Lower lobe of right lung (tissue), 2 donors: ENCODE measurements around the gene PJA1. TPM values are rescaled to one million over a fixed set of nuclear protein-coding genes. Genes with fewer than 3 reads are reported as not detected.

Experiments used
- ATAC-seq, 2 donors: fragments of 200-7000 bp; cut with Tn5 transposase; one replicate each; pipeline ENCODE4 v1.9.1; 2020 to 2022; ENCODE audit warnings: mild to moderate bottlenecking in 2 of 2, moderate library complexity in 2 of 2
- DNase-seq: peaks from one replicate; pipeline ENCODE4 v3.0.0-alpha.2; 2020
- H3K27ac ChIP-seq: fragments of 200-600 bp; one replicate; pipeline ENCODE4 v1.8.0; 2022
- H3K27me3 ChIP-seq: fragments of 200-600 bp; one replicate; pipeline ENCODE4 v1.8.0; 2022; ENCODE audit warnings: low read depth
- H3K36me3 ChIP-seq: fragments of 200-600 bp; one replicate; pipeline ENCODE4 v1.8.0; 2022; ENCODE audit warnings: mild to moderate bottlenecking
- H3K4me1 ChIP-seq: fragments of 200-600 bp; one replicate; pipeline ENCODE4 v1.8.0; 2022
- H3K4me3 ChIP-seq: fragments of 200-600 bp; one replicate; pipeline ENCODE4 v1.8.0; 2022; ENCODE audit warnings: mild to moderate bottlenecking
- H3K9me3 ChIP-seq: fragments of 200-600 bp; one replicate; pipeline ENCODE4 v1.8.0; 2022
- intact Hi-C: fragments of 100-400 bp; cut with DNase I; formaldehyde crosslinking; loops from one replicate; pipeline ENCODE4 v1.11.0; 2022
- total RNA-seq: library from RNA; stranded (reverse); fragmentation: NEBNext Ultra II Directional; extraction: Animal tissue kit (Norgen Biotek cat#: 25700); gene quantifications from one replicate; pipeline ENCODE4 v1.2.1, GENCODE V29; 2021
- TF ChIP-seq, protein P1 (sequence below): fragments of 200-600 bp; IDR thresholded peaks from one replicate; pipeline ENCODE4 v1.8.0; 2022; ENCODE audit warnings: antibody characterized with exemption, mild to moderate bottlenecking
- donor health status: DM: no; HTN: yes; CAD: no; lungs with severe emphysema.

The PJA1 gene
- total RNA-seq, 1 donor from 2014 or later, result 21.9 TPM

DNA sequence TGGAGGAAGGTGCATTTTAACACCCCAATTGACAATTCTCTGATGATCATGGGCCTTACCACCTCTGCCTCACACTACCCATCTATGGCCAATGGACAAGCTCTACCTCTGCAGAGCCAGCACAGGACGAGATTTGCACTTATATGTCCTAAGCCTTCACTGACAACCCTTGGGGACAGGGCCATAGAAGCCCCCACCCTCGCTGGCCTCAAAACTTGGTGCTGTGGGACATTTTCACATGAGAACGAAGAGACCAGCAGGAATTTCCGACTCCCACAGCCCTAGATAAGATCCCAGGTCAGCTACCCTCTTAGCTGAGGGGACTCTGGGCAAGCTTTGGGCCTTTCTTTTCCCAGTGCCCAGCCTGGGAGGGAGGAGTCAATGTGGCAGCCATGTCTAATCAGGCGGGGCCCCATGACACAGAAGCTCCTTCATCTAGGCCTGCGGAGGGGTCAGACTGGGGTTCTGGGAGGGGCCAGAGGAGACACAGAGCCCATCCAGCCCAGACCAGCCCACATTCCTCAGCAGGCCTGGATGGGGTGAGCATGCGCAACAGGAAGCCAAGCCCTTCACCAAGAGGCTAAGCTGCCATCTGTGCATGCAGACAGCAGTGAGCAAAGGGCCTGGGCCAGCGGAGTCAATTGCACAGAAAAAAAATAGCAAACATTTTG, 12.1 kb downstream of the PJA1 start:
- TF ChIP-seq, protein P1, sequence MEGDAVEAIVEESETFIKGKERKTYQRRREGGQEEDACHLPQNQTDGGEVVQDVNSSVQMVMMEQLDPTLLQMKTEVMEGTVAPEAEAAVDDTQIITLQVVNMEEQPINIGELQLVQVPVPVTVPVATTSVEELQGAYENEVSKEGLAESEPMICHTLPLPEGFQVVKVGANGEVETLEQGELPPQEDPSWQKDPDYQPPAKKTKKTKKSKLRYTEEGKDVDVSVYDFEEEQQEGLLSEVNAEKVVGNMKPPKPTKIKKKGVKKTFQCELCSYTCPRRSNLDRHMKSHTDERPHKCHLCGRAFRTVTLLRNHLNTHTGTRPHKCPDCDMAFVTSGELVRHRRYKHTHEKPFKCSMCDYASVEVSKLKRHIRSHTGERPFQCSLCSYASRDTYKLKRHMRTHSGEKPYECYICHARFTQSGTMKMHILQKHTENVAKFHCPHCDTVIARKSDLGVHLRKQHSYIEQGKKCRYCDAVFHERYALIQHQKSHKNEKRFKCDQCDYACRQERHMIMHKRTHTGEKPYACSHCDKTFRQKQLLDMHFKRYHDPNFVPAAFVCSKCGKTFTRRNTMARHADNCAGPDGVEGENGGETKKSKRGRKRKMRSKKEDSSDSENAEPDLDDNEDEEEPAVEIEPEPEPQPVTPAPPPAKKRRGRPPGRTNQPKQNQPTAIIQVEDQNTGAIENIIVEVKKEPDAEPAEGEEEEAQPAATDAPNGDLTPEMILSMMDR, result no peak
- H3K4me1 ChIP-seq, result no peaks in the 10 kb centered on the region
- ATAC-seq (peak; percentile 47 to 48), DNase-seq (no peak)
- no peaks in the 10 kb centered on the region for H3K9me3 ChIP-seq
- H3K27ac ChIP-seq, result no peak overlapping the region
- H3K36me3 ChIP-seq, result no peaks in the 10 kb centered on the region
- no peak overlapping the region for H3K4me3 ChIP-seq
- intact Hi-C loops, result no loop called here
- H3K27me3 ChIP-seq, result no peaks in the 10 kb centered on the region

DNA sequence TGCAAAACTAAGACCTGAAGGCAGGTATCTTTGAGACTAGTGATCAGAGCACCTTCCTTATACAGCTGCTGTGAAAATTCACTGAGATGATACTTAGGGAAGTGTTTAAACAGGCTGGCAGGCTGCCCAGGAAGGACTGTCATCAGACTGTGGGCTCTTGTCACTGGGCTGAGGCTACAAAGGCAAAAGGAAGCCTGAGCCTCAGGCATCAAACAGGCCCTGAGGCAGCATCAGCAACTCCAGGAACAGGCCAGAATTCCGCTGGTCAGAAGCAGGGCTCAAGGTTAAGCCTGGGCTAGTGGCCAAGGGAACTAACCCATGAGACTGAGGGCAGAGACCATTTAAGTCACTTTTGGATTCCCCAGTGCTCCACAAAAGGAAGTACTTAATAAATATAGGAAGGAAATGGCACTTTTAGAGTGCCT, 12.8 kb downstream of the PJA1 start:
- H3K27ac ChIP-seq, result no peak overlapping the region
- TF ChIP-seq, protein P1, result no peak
- ATAC-seq (peak in 1 of 2 donors; percentile 19), DNase-seq (peak; percentile 58)
- no peaks in the 10 kb centered on the region for H3K27me3 ChIP-seq
- H3K4me1 ChIP-seq, result no peaks in the 10 kb centered on the region
- H3K36me3 ChIP-seq, result no peaks in the 10 kb centered on the region
- no peaks in the 10 kb centered on the region for H3K9me3 ChIP-seq
- intact Hi-C loops, result no loop called here
- H3K4me3 ChIP-seq, result no peak overlapping the region

DNA sequence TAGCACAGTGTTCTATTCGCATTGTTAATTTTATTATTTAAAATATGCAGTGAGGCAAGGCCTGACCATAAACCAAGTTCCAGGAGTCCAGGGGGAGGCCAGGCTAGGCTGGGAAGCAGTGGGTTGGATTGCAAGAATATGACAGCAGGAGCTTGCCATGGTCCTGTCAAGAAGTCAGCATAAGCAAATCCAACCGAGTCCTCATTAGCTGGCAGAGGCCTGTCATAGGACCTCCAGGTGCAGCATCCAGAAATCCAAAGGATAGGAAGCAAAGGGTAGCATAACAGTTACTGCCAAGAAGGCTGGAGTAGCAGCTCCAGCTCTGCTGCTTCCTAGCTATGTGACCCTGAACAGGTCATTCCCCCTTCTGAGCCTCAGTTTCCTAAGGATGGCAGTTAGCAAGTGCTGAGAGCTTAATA, 13.4 kb downstream of the PJA1 start:
- H3K36me3 ChIP-seq, result no peaks in the 10 kb centered on the region
- ATAC-seq, result no peak
- TF ChIP-seq, protein P1, result no peak
- intact Hi-C loops, result no loop called here
- no peaks in the 10 kb centered on the region for H3K9me3 ChIP-seq
- H3K27ac ChIP-seq, result no peak overlapping the region
- no peak overlapping the region for H3K4me3 ChIP-seq
- H3K4me1 ChIP-seq, result no peaks in the 10 kb centered on the region
- DNase-seq, result no peak
- no peaks in the 10 kb centered on the region for H3K27me3 ChIP-seq

DNA sequence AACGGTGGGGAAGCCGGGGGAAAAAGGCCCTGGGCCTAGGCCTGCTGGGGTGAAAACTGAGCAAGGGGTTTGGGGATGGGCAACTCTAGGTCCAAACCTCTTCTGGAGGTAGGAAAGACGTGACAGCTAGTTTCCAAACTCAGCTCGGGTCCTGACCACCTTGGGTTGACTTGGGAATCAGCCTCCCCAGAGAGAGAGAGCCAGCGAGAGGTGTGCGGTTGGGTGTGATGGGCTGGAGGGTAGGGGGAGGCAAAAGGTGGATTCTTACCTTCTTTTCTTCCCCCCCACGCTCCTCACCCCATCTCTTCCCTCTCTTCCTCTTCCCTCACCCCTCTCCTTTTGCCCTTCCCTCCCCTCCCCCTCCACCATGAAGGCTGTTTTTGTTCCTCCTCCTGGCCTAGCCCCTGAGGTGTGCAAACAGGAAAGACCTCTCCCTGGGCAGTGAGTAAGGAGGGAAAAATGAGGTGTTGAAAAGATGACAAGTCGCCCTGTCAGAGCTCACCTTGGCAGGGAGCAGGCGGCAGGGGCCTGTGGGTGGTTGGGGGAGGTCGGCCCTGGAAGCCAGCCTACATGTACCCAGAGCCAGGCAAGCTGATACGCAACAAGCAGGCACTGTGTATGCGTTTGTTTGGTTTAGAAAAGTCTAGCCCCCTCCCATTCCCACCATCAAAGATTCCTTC, 14.8 kb downstream of the PJA1 start:
- intact Hi-C loops, result no loop called here
- no peak for DNase-seq
- H3K27ac ChIP-seq, result no peak overlapping the region

DNA sequence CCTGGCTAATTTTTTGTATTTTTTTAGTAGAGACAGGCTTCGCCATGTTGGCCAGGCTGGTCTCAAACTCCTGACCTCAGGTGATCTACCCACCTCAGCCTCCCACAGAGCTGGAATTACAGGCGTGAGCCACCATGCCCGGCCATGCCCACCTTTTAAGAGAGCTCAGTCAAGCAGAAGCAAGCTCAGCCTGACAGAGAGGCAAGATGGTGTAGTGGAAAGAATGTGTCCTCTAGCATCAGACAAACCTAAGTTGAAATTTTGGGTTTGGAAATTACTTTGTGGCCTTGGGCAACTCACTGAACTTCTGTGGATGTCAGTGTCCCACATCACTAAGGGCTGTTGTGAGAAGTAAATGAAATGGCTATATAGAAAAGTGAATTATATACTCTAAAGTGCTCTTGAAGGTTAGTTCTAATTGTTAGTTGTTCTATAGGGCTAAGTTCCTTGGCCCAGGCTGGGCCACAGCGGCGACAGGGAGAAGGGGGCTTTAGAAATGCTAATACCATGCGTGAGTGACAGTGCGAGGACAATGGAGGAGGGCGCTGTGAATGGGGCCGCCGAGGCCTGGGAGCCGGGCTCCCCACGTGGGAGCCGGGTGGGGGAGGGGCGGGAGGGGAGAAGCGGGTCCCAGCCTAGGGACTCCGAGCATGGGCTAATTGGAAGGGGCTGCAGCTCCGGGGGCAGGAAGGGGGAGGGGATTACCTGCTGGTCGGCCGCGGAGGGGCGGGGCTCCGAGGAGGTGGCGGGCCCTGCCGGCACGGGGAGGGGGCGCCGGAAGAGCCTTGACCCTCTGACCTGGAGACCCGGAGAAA, 15.6 kb downstream of the PJA1 start:
- Histone ChIP-seq H3K9me3 (no peaks in the 10 kb centered on the region), H3K27me3 (no peaks in the 10 kb centered on the region), H3K27ac (no peak overlapping the region), H3K4me1 (no peaks in the 10 kb centered on the region), H3K36me3 (no peaks in the 10 kb centered on the region), H3K4me3 (no peak overlapping the region)
- intact Hi-C loops, result no loop called here
- DNase-seq, result no peak
- TF ChIP-seq, protein P1, result no peak
- ATAC-seq, result no peak

More for the DNA sequence above, 14.8 kb downstream of the PJA1 start:
- no peaks in the 10 kb centered on the region for H3K4me1 ChIP-seq
- H3K4me3 ChIP-seq, result no peak overlapping the region
- no peak for ATAC-seq
- H3K9me3 ChIP-seq, result no peaks in the 10 kb centered on the region
- TF ChIP-seq, protein P1, result no peak
- H3K36me3 ChIP-seq, result no peaks in the 10 kb centered on the region
- no peaks in the 10 kb centered on the region for H3K27me3 ChIP-seq
